HG02623 (cell line): ENCODE measurements around the gene AK3.
"Not testable (repeated sequence)": the region's sequence is repeated elsewhere in the genome, so short reads cannot be mapped to it uniquely, and the experiment has no call there.

Source experiments
- ATAC-seq: cut with Tn5 transposase; IDR thresholded peaks from one replicate; pipeline ENCODE4 v1.9.1; 2021; ENCODE audit warnings: moderate library complexity; ENCODE audit not compliant: unreplicated experiment

Gene AK3

GRCh38 chr9:4740638-4741364 is at the start of gene AK3:
Gene AK3, minus strand, starts transcription at chr9:4741202. Its CDS starts 115 bp downstream, at chr9:4741087.
- peak; percentile 87 for ATAC-seq

- ATAC-seq = no peak
Observed at GRCh38 chr9:4788703-4789102, 47.7 kb upstream of the AK3 start.

- ATAC-seq = no peak
Observed at GRCh38 chr9:4787876-4788275, 46.9 kb upstream of the AK3 start.

GRCh38 chr9:4786599-4786998 is 45.6 kb upstream of the AK3 start:
- no peak for ATAC-seq

- no peak for ATAC-seq
Observed at GRCh38 chr9:4784403-4784802, 43.4 kb upstream of the AK3 start.

GRCh38 chr9:4783191-4783590 is 42.2 kb upstream of the AK3 start:
- ATAC-seq = not testable (repeated sequence)

- no peak for ATAC-seq
Observed at GRCh38 chr9:4781408-4781807, 40.4 kb upstream of the AK3 start.

- no peak for ATAC-seq
Observed at GRCh38 chr9:4780651-4781050, 39.6 kb upstream of the AK3 start.

GRCh38 chr9:4774958-4775357 is 34.0 kb upstream of the AK3 start:
- not testable (repeated sequence) for ATAC-seq

- ATAC-seq = no peak
Observed at GRCh38 chr9:4774209-4774608, 33.2 kb upstream of the AK3 start.

GRCh38 chr9:4771788-4772187 is 30.8 kb upstream of the AK3 start:
- no peak for ATAC-seq

- no peak for ATAC-seq
Observed at GRCh38 chr9:4769321-4770080, 28.5 kb upstream of the AK3 start.

GRCh38 chr9:4768681-4769080 is 27.7 kb upstream of the AK3 start:
- ATAC-seq = no peak

- no peak for ATAC-seq
Observed at GRCh38 chr9:4764033-4764432, 23.0 kb upstream of the AK3 start.

- peak; percentile 16 for ATAC-seq
Observed at GRCh38 chr9:4762886-4763541, 22.0 kb upstream of the AK3 start.

- ATAC-seq = peak; percentile 70
Observed at GRCh38 chr9:4762108-4762885, 21.3 kb upstream of the AK3 start.

GRCh38 chr9:4760122-4760521 is 19.1 kb upstream of the AK3 start:
- no peak for ATAC-seq

GRCh38 chr9:4756420-4756819 is 15.4 kb upstream of the AK3 start:
- ATAC-seq = no peak

- ATAC-seq = no peak
Observed at GRCh38 chr9:4755026-4755609, 14.1 kb upstream of the AK3 start.

GRCh38 chr9:4754530-4754929 is 13.5 kb upstream of the AK3 start:
- not testable (repeated sequence) for ATAC-seq
